Left lung (tissue), 10 donors: ENCODE measurements around the gene WARS2. TPM values are rescaled to one million over a fixed set of nuclear protein-coding genes. Genes with fewer than 3 reads are reported as not detected.

ENCODE experiments used
- ATAC-seq: fragments of 200-7000 bp; cut with Tn5 transposase; one replicate; pipeline ENCODE4 v1.9.1; 2020; ENCODE audit warnings: moderate library complexity
- DNase-seq, 4 donors: peaks; one replicate each; pipeline ENCODE4 v3.0.0-alpha.2; 2013 to 2020
- H3K27ac ChIP-seq, 2 donors: fragments of 200-600 bp; sonication (generic) in 1 of 2; one replicate each; pipeline versions ENCODE4 v1.5.0 to v1.8.0; 2020 to 2021
- H3K27me3 ChIP-seq, 2 donors: fragments of 200-600 bp; sonication (generic) in 1 of 2; one replicate each; pipeline versions ENCODE4 v1.5.0 to v1.8.0; 2020 to 2021
- H3K36me3 ChIP-seq, 2 donors: fragments of 200-600 bp; sonication (generic) in 1 of 2; one replicate each; pipeline versions ENCODE4 v1.5.0 to v1.8.0; 2020 to 2021
- H3K4me1 ChIP-seq, 2 donors: fragments of 200-600 bp; one replicate each; pipeline ENCODE4 v1.8.0; 2021
- H3K4me3 ChIP-seq, 2 donors: fragments of 200-600 bp; sonication (generic) in 1 of 2; one replicate each; pipeline versions ENCODE4 v1.5.0 to v1.8.0; 2020 to 2021; ENCODE audit warnings: mild to moderate bottlenecking in 1 of 2
- H3K9me3 ChIP-seq, 2 donors: fragments of 200-600 bp; sonication (generic) in 1 of 2; one replicate each; pipeline versions ENCODE4 v1.5.0 to v1.8.0; 2020 to 2021
- CTCF ChIP-seq, 2 donors: fragments of 200-600 bp; sonication (generic) in 1 of 2; IDR thresholded peaks; one replicate each; pipeline versions ENCODE4 v1.5.0 to v1.8.0; 2021; ENCODE audit warnings: antibody characterized with exemption in 2 of 2
- intact Hi-C, 2 donors: fragments of 100-400 bp; cut with DNase I; formaldehyde crosslinking; loops; one replicate each; pipeline versions ENCODE4 v1.11.2 to v1.14.2; 2022
- polyA plus RNA-seq, 6 donors: library from polyadenylated mRNA; unstranded; fragments of 120-200 nt; gene quantifications; one replicate each; pipeline ENCODE4 v1.2.1, GENCODE V29; 2013; ENCODE audit not compliant: insufficient read length in 6 of 6
- total RNA-seq, 2 donors: library from RNA; stranded (reverse); fragmentation: NEBNext Ultra II Directional; extraction: Animal tissue kit (Norgen Biotek cat#: 25700); gene quantifications; one replicate each; pipeline ENCODE4 v1.2.1, GENCODE V29; 2021
- donor health status: DM: no; HTN: yes; CAD: no.
- donor health status: DM: no; HTN: no; CAD: no.

Gene WARS2
- total and polyA plus RNA-seq, 8 donors = 12.7 to 26.0 (median 19.6) TPM

GRCh38 chr1:119006406-119007279 is 133.8 kb downstream of the WARS2 start:
- DNase-seq (no peak), ATAC-seq (no peak)
- Histone ChIP-seq H3K4me1 (peaks cover 6 to 31% of the 10 kb centered on the region in 2 donors), H3K4me3 (no peak overlapping the region), H3K27ac (no peak overlapping the region), H3K9me3 (no peaks in the 10 kb centered on the region), H3K27me3 (peaks cover 77 to 92% of the 10 kb centered on the region in 2 donors), H3K36me3 (no peaks in the 10 kb centered on the region)
- no peak for TF ChIP-seq CTCF (IDR thresholded peaks at IDR 0.05)
- intact Hi-C loops = no loop called here

GRCh38 chr1:119005724-119006405 is 134.6 kb downstream of the WARS2 start:
- no peaks in the 10 kb centered on the region for H3K36me3 ChIP-seq
- no peak overlapping the region for H3K27ac ChIP-seq
- ATAC-seq = no peak
- peaks cover 14 to 39% of the 10 kb centered on the region in 2 donors for H3K4me1 ChIP-seq
- H3K27me3 ChIP-seq = peaks cover 81 to 100% of the 10 kb centered on the region in 2 donors
- H3K9me3 ChIP-seq = no peaks in the 10 kb centered on the region
- no peak for DNase-seq
- intact Hi-C loops = no loop called here
- no peak for TF ChIP-seq CTCF (IDR thresholded peaks at IDR 0.05)
- H3K4me3 ChIP-seq = no peak overlapping the region

GRCh38 chr1:119004781-119005180 is 135.7 kb downstream of the WARS2 start:
- H3K9me3 ChIP-seq = no peaks in the 10 kb centered on the region
- no peaks in the 10 kb centered on the region for H3K36me3 ChIP-seq
- ATAC-seq (no peak), DNase-seq (no peak)
- peaks cover 18 to 46% of the 10 kb centered on the region in 2 donors for H3K4me1 ChIP-seq
- no peak overlapping the region for H3K27ac ChIP-seq
- H3K27me3 ChIP-seq = peaks cover 90 to 100% of the 10 kb centered on the region in 2 donors
- H3K4me3 ChIP-seq = no peak overlapping the region
- intact Hi-C loops = no loop called here
- no peak for TF ChIP-seq CTCF (IDR thresholded peaks at IDR 0.05)

GRCh38 chr1:119004129-119004527 is 136.3 kb downstream of the WARS2 start:
- no peaks in the 10 kb centered on the region for H3K9me3 ChIP-seq
- DNase-seq = no peak
- ATAC-seq = no peak
- H3K27ac ChIP-seq = no peak overlapping the region
- H3K4me3 ChIP-seq = no peak overlapping the region
- intact Hi-C loops = no loop called here
- peaks cover 18 to 45% of the 10 kb centered on the region in 2 donors for H3K4me1 ChIP-seq
- peaks cover 90 to 100% of the 10 kb centered on the region in 2 donors for H3K27me3 ChIP-seq
- TF ChIP-seq CTCF (IDR thresholded peaks at IDR 0.05) = no peak
- no peaks in the 10 kb centered on the region for H3K36me3 ChIP-seq
